Stomach (tissue), 9 donors: ENCODE results near the gene APOL1. TPM values are rescaled to one million over a fixed set of nuclear protein-coding genes. Genes with fewer than 3 reads are reported as not detected.
A peak's percentile ranks its signal among the peaks of the same experiment; 100 is the strongest.

ENCODE experiments used
- DNase-seq, 2 donors: peaks; one replicate each; pipeline versions ENCODE4 v3.0.0 to v3.0.0-alpha.2; 2013 to 2019
- H3K27ac ChIP-seq, 5 donors: fragments of 200-600 bp in 4 of 5; sonication (generic) in 4 of 5; one replicate each; pipeline ENCODE4 v1.5.1; 2013 to 2019; ENCODE audit warnings: mild to moderate bottlenecking in 1 of 5, moderate library complexity in 1 of 5
- H3K27me3 ChIP-seq, 3 donors: fragments of 200-600 bp; sonication (generic); one replicate each; pipeline ENCODE4 v1.5.1; 2017 to 2019; ENCODE audit warnings: mixed run types in 1 of 3
- H3K36me3 ChIP-seq, 4 donors: fragments of 200-600 bp; sonication (generic); 1 replicate in 3 of 4; 2 replicates in 1 of 4; pipeline ENCODE4 v1.5.1; 2016 to 2019
- H3K4me1 ChIP-seq, 4 donors: fragments of 200-600 bp; sonication (generic); one replicate each; pipeline ENCODE4 v1.5.1; 2016 to 2019
- H3K4me3 ChIP-seq, 4 donors: fragments of 200-600 bp; sonication (generic) in 3 of 4; one replicate each; pipeline ENCODE4 v1.5.1; 2016 to 2019; ENCODE audit warnings: mild to moderate bottlenecking in 1 of 4
- H3K9me3 ChIP-seq, 4 donors: fragments of 200-600 bp; sonication (generic); one replicate each; pipeline ENCODE4 v1.5.1; 2016 to 2019
- EP300 ChIP-seq: sonication (generic); formaldehyde crosslinking; IDR thresholded peaks from one replicate; pipeline ENCODE4 v1.6.1; 2017; ENCODE audit warnings: antibody characterized with exemption
- POLR2A ChIP-seq, 4 donors: fragments of 450-650 bp; IDR thresholded peaks; one replicate each; pipeline ENCODE4 v1.6.1; 2016; ENCODE audit warnings: antibody characterized with exemption in 4 of 4, control low read depth in 2 of 4, mild to moderate bottlenecking in 1 of 4, moderate library complexity in 1 of 4
- POLR2AphosphoS5 ChIP-seq, 3 donors: sonication (generic); formaldehyde crosslinking; IDR thresholded peaks; one replicate each; pipeline ENCODE4 v1.6.1; 2016; ENCODE audit warnings: antibody characterized with exemption in 3 of 3
- WGBS, 5 donors: extraction: QIAGEN DNeasy Blood & Tissue Kit in 3 of 5; methylation state at CpG; one replicate each; pipeline versions ENCODE4 v1.1.5 to v1.1.7; 2013 to 2018; 5-methylcytosine and 5-hydroxymethylcytosine counted together
- intact Hi-C: fragments of 100-400 bp; cut with DNase I; formaldehyde crosslinking; loops from one replicate; pipeline ENCODE4 v1.15.1; 2023; ENCODE audit warnings: low total_unique reads
- polyA plus RNA-seq, 3 donors: library from polyadenylated mRNA; stranded (reverse); fragments of 200-250 nt; gene quantifications; one replicate each; pipeline ENCODE4 v1.2.3, GENCODE V29; 2013
- small RNA-seq, 4 donors: library from RNA; depleted of rRNA; stranded (forward); fragments of <200 nt; gene quantifications; one replicate each; pipeline ENCODE3, GENCODE V24; 2016
- total RNA-seq, 5 donors: library from RNA; depleted of rRNA; stranded (reverse); fragments of >200 nt; gene quantifications; one replicate each; pipeline versions ENCODE4 v1.1.0 to v1.2.3, GENCODE V29; 2014 to 2016
- TF ChIP-seq, protein P1 (sequence below), 7 experiments: fragments of 450-650 bp in 4 of 7; fragments of 200-600 bp in 3 of 7; sonication (generic) in 3 of 7; IDR thresholded peaks; one replicate each; pipeline ENCODE4 v1.5.1; 2016 to 2019; ENCODE audit warnings: antibody characterized with exemption in 7 of 7, control low read depth in 2 of 7, mild to moderate bottlenecking in 1 of 7
- donor health status: healthy with polysubstance abuse.
- donor health status: Bipolar disorder and iron deficiency.
- donor health status: healthy.

Gene APOL1
- total and polyA plus RNA-seq, 8 donors = 5.2 to 87.5 (median 38.5) TPM

DNA sequence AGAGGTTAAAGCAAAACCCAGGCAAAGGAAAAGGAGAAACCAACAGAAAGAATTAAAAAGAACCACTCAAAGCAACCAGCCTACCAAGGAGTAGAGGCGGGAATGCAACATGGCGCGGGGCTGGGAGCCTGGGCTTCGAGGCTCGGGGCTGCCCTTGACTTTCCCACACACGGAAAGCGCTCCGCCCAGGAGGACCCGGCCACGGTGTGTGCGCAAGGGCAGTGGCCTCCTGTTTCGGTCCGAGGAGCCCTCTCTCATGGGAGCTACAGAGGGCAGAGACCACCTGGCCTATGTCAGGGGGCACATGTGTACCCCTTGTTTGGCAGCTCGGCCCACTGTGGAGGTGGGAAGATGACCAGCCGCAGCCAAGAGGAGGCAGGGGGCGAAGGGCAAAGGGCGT, 55.9 kb downstream of the APOL1 start:
- Histone ChIP-seq H3K9me3 (no peaks in the 10 kb centered on the region), H3K27ac (peak overlapping the region in 3 of 5 donors; percentile 7 to 35 (median 31)), H3K27me3 (no peaks in the 10 kb centered on the region), H3K36me3 (peaks cover 96 to 100% (median 100%) of the 10 kb centered on the region in 4 donors), H3K4me1 (peaks cover 0 to 18% (median 10%) of the 10 kb centered on the region in 4 donors), H3K4me3 (no peak overlapping the region)
- DNase-seq = no peak
- TF ChIP-seq, protein P1, sequence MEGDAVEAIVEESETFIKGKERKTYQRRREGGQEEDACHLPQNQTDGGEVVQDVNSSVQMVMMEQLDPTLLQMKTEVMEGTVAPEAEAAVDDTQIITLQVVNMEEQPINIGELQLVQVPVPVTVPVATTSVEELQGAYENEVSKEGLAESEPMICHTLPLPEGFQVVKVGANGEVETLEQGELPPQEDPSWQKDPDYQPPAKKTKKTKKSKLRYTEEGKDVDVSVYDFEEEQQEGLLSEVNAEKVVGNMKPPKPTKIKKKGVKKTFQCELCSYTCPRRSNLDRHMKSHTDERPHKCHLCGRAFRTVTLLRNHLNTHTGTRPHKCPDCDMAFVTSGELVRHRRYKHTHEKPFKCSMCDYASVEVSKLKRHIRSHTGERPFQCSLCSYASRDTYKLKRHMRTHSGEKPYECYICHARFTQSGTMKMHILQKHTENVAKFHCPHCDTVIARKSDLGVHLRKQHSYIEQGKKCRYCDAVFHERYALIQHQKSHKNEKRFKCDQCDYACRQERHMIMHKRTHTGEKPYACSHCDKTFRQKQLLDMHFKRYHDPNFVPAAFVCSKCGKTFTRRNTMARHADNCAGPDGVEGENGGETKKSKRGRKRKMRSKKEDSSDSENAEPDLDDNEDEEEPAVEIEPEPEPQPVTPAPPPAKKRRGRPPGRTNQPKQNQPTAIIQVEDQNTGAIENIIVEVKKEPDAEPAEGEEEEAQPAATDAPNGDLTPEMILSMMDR (IDR thresholded peaks at IDR 0.05) = no peak
- TF ChIP-seq POLR2A (IDR thresholded peaks at IDR 0.05) = no peak
- TF ChIP-seq EP300 = no peak
- no peak for TF ChIP-seq POLR2AphosphoS5 (IDR thresholded peaks at IDR 0.05)
- 73 to 93% (median 89%) methylated on average over 16 to 17 of the region's 17 CpGs for WGBS, 5 donors
- intact Hi-C loops = no loop called here

DNA sequence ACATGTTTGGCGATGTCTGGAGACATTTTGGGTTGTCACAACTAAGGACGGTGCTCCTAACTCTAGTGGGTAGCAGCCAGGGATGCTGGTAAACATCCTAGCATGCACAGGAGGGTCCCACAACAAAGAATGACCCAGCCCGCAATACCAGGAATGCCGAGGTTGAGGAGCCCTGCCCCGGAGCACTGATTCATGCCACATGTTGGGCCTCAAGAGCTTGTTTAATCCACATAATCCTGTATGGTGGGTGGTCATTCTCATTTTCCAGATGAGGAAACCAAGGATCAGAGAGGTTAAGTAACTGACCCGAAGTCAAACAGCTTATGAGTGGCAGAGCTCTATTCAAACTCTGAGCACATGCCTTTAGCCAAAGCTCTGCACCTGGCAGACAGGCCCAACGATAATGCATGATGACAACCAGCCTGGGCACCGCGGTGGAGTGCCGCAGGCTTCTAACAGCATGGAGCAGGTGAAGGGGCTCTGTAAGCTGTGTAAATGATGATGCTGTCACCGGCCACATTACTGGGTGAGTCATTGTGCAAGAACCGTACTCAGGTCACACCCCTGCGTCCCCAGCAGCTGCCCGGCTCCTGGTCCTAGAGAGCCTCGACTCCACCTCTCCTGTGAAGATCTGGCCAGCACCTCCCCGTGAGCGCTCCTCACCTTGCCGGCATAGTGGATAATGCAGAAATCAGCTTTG, 58.6 kb downstream of the APOL1 start:
- peaks cover 95 to 100% (median 100%) of the 10 kb centered on the region in 4 donors for H3K36me3 ChIP-seq
- TF ChIP-seq EP300 = no peak
- TF ChIP-seq POLR2A (IDR thresholded peaks at IDR 0.05) = no peak
- TF ChIP-seq, protein P1 (IDR thresholded peaks at IDR 0.05) = no peak
- no peak for TF ChIP-seq POLR2AphosphoS5 (IDR thresholded peaks at IDR 0.05)
- no peaks in the 10 kb centered on the region for H3K27me3 ChIP-seq
- intact Hi-C loops = no loop called here
- H3K4me1 ChIP-seq = no peaks in the 10 kb centered on the region
- WGBS, 5 donors = 71 to 79% (median 73%) methylated on average over 13 to 18 of the region's 18 CpGs
- H3K4me3 ChIP-seq = no peak overlapping the region
- peak overlapping the region in 2 of 5 donors; percentile 34 to 38 for H3K27ac ChIP-seq
- no peaks in the 10 kb centered on the region for H3K9me3 ChIP-seq
- DNase-seq = no peak

DNA sequence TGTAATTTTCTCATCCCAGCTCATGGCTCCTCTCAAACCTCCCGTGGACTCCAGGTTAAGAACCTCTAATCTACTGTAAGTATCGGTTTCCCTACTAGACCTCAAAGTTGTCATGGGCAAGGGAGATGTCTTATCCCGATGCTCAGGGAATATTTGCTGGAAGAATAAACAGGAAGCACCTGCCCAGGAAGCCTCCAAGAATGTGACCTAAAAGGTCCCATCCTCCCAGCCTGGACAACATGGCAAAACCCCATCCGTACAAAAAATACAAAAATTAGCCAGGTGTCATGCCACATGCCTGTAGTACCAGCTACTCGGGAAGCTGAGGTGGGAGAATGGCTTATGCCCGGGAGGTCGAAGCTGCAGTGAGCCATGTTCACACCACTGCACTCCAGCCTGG, 62.4 kb downstream of the APOL1 start:
- WGBS, 5 donors = 71 to 76% (median 72%) methylated on average over 7 of the region's 7 CpGs
- Histone ChIP-seq H3K27me3 (no peaks in the 10 kb centered on the region), H3K4me1 (no peaks in the 10 kb centered on the region), H3K27ac (peak overlapping the region in 3 of 5 donors; percentile 17 to 100 (median 43)), H3K36me3 (peaks cover 96 to 100% (median 100%) of the 10 kb centered on the region in 4 donors), H3K4me3 (no peak overlapping the region), H3K9me3 (no peaks in the 10 kb centered on the region)
- intact Hi-C loops = no loop called here
- DNase-seq = no peak
- TF ChIP-seq POLR2AphosphoS5 (IDR thresholded peaks at IDR 0.05) (no peak), POLR2A (IDR thresholded peaks at IDR 0.05) (no peak), EP300 (no peak)
- TF ChIP-seq, protein P1 (IDR thresholded peaks at IDR 0.05) = no peak

DNA sequence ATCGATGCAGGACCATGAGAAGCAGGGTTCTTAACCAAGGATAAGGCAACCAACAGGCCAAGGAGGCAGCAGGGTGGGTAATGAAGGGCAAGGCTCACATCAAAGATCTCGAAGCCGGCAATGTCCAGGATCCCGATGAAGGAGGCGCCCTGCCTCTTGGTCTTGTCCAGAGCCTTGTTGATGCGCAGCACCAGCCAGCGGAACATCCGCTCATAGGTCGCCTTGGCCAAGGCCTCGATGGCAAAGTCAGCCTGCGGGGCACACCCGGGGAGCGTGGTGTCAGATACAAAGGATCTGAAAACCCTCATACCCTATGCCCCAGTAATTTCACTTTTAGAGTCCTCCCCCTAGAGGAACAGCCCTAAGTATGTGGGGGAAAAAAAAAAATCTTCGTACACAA, 63.5 kb downstream of the APOL1 start:
- Histone ChIP-seq H3K27ac (peak overlapping the region in 1 of 5 donors; percentile 100), H3K4me3 (no peak overlapping the region), H3K36me3 (peaks cover 96 to 100% (median 100%) of the 10 kb centered on the region in 4 donors), H3K9me3 (no peaks in the 10 kb centered on the region), H3K27me3 (no peaks in the 10 kb centered on the region), H3K4me1 (peaks cover 0 to 8% (median 0%) of the 10 kb centered on the region in 4 donors)
- no peak for DNase-seq
- 86 to 98% (median 95%) methylated on average over 14 of the region's 14 CpGs for WGBS, 5 donors
- intact Hi-C loops = no loop called here
- TF ChIP-seq EP300 (no peak), POLR2AphosphoS5 (IDR thresholded peaks at IDR 0.05) (no peak), POLR2A (IDR thresholded peaks at IDR 0.05) (no peak)
- TF ChIP-seq, protein P1 (IDR thresholded peaks at IDR 0.05) = no peak

Small RNA genes within 50 kb of the gene (small RNA-seq; reads per million reads assigned to genes)
- 0 reads per million in 4 donors for gene MIR6819

Other genes with a start within 250 kb of the APOL1 start
- 100 to 1,000 TPM in 1 of 5 donors, 10 to 100 TPM in 4; 41.4 to 176 (median 64.9) TPM for gene RBFOX2, start 224.3 kb upstream of the APOL1 start, total RNA-seq
- gene RBFOX2, start 224.3 kb upstream of the APOL1 start, polyA plus RNA-seq = 10 to 100 TPM; 14.9 to 26.6 (median 21.5) TPM
- 10 to 100 TPM in 3 of 5 donors, 1 to 10 TPM in 1, not detected in 1; 2.9 to 29.9 (median 17.5) TPM for gene APOL3, start 92.4 kb upstream of the APOL1 start, total RNA-seq
- gene APOL3, start 92.4 kb upstream of the APOL1 start, polyA plus RNA-seq = 10 to 100 TPM; 12.1 to 20.1 (median 13.9) TPM
- gene APOL4, start 51.3 kb upstream of the APOL1 start, total RNA-seq = 10 to 100 TPM in 1 of 5 donors, 1 to 10 TPM in 2, not detected in 2; 1.2 to 13.2 (median 3.6) TPM
- 10 to 100 TPM in 1 of 3 donors, 1 to 10 TPM in 2; 8.2 to 12.7 (median 9.7) TPM for gene APOL4, start 51.3 kb upstream of the APOL1 start, polyA plus RNA-seq
- 100 to 1,000 TPM in 1 of 5 donors, 10 to 100 TPM in 4; 11.6 to 101 (median 44.9) TPM for gene APOL2, start 13.6 kb upstream of the APOL1 start, total RNA-seq
- gene APOL2, start 13.6 kb upstream of the APOL1 start, polyA plus RNA-seq = 10 to 100 TPM; 18.8 to 36.9 (median 20.7) TPM
- 100 to 1,000 TPM; 155 to 620 (median 272) TPM for gene MYH9, start 134.8 kb downstream of the APOL1 start, total RNA-seq
- 10 to 100 TPM; 46.7 to 79.3 (median 54.3) TPM for gene MYH9, start 134.8 kb downstream of the APOL1 start, polyA plus RNA-seq
- 100 to 1,000 TPM in 1 of 5 donors, 10 to 100 TPM in 3, 1 to 10 TPM in 1; 7.0 to 279 (median 43.7) TPM for gene TXN2, start 228.5 kb downstream of the APOL1 start, total RNA-seq
- gene TXN2, start 228.5 kb downstream of the APOL1 start, polyA plus RNA-seq = 100 to 1,000 TPM in 2 of 3 donors, 10 to 100 TPM in 1; 86.8 to 144 (median 124) TPM